Body of pancreas (tissue), 4 donors: Measurements from ENCODE around the gene CLIP1.

Experiments
- CTCF ChIP-seq, 7 experiments: fragments of 450-650 bp in 4 of 7; fragments of 200-600 bp in 3 of 7; sonication (generic) in 3 of 7; IDR thresholded peaks; one replicate each; pipeline ENCODE4 v1.5.1; 2016 to 2019; ENCODE audit warnings: antibody characterized with exemption in 7 of 7
- POLR2A ChIP-seq, 3 donors: fragments of 450-650 bp; IDR thresholded peaks; one replicate each; pipeline ENCODE4 v1.6.1; 2016; ENCODE audit warnings: antibody characterized with exemption in 3 of 3, mild to moderate bottlenecking in 2 of 3

- TF ChIP-seq CTCF (IDR thresholded peaks at IDR 0.05) (no peak), POLR2A (IDR thresholded peaks at IDR 0.05) (no peak)
Measured at GRCh38 chr12:122322501-122322900, 100.0 kb downstream of the CLIP1 start.
